GM23248 (cell line): Measurements from ENCODE around the gene SMG1. TPM values are rescaled to one million over a fixed set of nuclear protein-coding genes. Genes with fewer than 3 reads are reported as not detected.
A peak's percentile ranks its signal among the peaks of the same experiment; 100 is the strongest.

Experiments
- DNase-seq: peaks from one replicate; pipeline ENCODE4 v3.0.0-alpha.2; 2015
- H2AFZ ChIP-seq: fragments of 200-600 bp; sonication (generic); 2 replicates; pipeline ENCODE4 v1.6.1; 2016; ENCODE audit warnings: antibody characterized with exemption
- H3F3A ChIP-seq: fragments of 200-600 bp; sonication (generic); 2 replicates; pipeline ENCODE4 v1.6.1; 2016; ENCODE audit warnings: mild to moderate bottlenecking, antibody characterized with exemption, mixed run types; ENCODE audit not compliant: insufficient read depth
- H3K27ac ChIP-seq: fragments of 200-600 bp; sonication (generic); 2 replicates; pipeline ENCODE4 v1.5.1; 2016; ENCODE audit warnings: mild to moderate bottlenecking
- H3K27me3 ChIP-seq: fragments of 200-600 bp; sonication (generic); replicated peaks from 2 replicates; pipeline ENCODE4 v1.6.1; 2016; ENCODE audit warnings: mild to moderate bottlenecking; ENCODE audit not compliant: insufficient read depth
- H3K36me3 ChIP-seq: fragments of 200-600 bp; sonication (generic); 2 replicates; pipeline ENCODE4 v1.6.1; 2016; ENCODE audit warnings: low read depth, mild to moderate bottlenecking
- H3K4me1 ChIP-seq: fragments of 200-600 bp; sonication (generic); 2 replicates; pipeline ENCODE4 v1.6.1; 2016; ENCODE audit warnings: mild to moderate bottlenecking; ENCODE audit not compliant: insufficient read depth
- H3K4me2 ChIP-seq: fragments of 200-600 bp; sonication (generic); one replicate; pipeline ENCODE4 v1.6.1; 2016; ENCODE audit warnings: mild to moderate bottlenecking; ENCODE audit not compliant: unreplicated experiment
- H3K4me3 ChIP-seq: fragments of 200-600 bp; sonication (generic); 2 replicates; pipeline ENCODE4 v1.5.1; 2016; ENCODE audit warnings: mild to moderate bottlenecking
- H3K79me2 ChIP-seq: fragments of 200-600 bp; sonication (generic); 2 replicates; pipeline ENCODE4 v1.6.1; 2016; ENCODE audit warnings: mild to moderate bottlenecking; ENCODE audit not compliant: insufficient read depth
- H3K9ac ChIP-seq: fragments of 200-600 bp; sonication (generic); 2 replicates; pipeline ENCODE4 v1.6.1; 2016; ENCODE audit warnings: mild to moderate bottlenecking
- H3K9me2 ChIP-seq: fragments of 200-600 bp; sonication (generic); 2 replicates; pipeline ENCODE4 v1.6.1; 2016; ENCODE audit warnings: mixed run types, mild to moderate bottlenecking, moderate library complexity; ENCODE audit not compliant: insufficient read depth
- H3K9me3 ChIP-seq: fragments of 200-600 bp; sonication (generic); one replicate; pipeline ENCODE4 v1.6.1; 2017; ENCODE audit warnings: low read depth
- H4K20me1 ChIP-seq: fragments of 200-600 bp; sonication (generic); 2 replicates; pipeline ENCODE4 v1.6.0; 2016; ENCODE audit not compliant: insufficient read depth
- EZH2 ChIP-seq: fragments of 200-600 bp; sonication (generic); IDR thresholded peaks from 2 replicates; pipeline ENCODE4 v1.6.1; 2018; ENCODE audit warnings: antibody characterized with exemption, mild to moderate bottlenecking; ENCODE audit not compliant: insufficient read depth, poor library complexity, severe bottlenecking
- EZH2phosphoT487 ChIP-seq: fragments of 200-600 bp; sonication (generic); IDR thresholded peaks from 2 replicates; pipeline ENCODE4 v1.6.1; 2018; ENCODE audit warnings: antibody characterized with exemption, moderate library complexity, mild to moderate bottlenecking, low read depth; ENCODE audit not compliant: insufficient read depth
- WGBS, 2 experiments: methylation state at CpG; one replicate each; pipeline ENCODE4 v1.1.6; 2015 to 2017; ENCODE audit warnings: low lambda C conversion rate in 2 of 2, low coverage in 1 of 2; ENCODE audit errors: missing lambda C conversion rate in 2 of 2; 5-methylcytosine and 5-hydroxymethylcytosine counted together
- in situ Hi-C: fragments of 300-500 bp; cut with MboI; formaldehyde crosslinking; loops from 2 replicates; pipeline ENCODE4 v1.15.0; 2020
- polyA plus RNA-seq: library from polyadenylated mRNA; unstranded; fragments of >200 nt; fragmentation: Nextera tagmentation; extraction: Ambion mirVana; gene quantifications from 2 replicates; pipeline ENCODE4 v1.2.1, GENCODE V29; 2016
- total RNA-seq: library from RNA; depleted of rRNA; stranded (reverse); fragments of >200 nt; shearing (Covaris generic); gene quantifications from 2 replicates; pipeline ENCODE4 v1.2.3, GENCODE V29; 2014

SMG1 gene
- total and polyA plus RNA-seq, 2 experiments from 2014 or later: 9.3 to 37.1 TPM

- peak within 1 kb of the TSS; percentile 97 for H3K4me2 ChIP-seq
- peaks cover 21% of the 10 kb centered on the region; the same call in 1 of the 2 replicates for H3K36me3 ChIP-seq
- no peaks in the 10 kb centered on the region for H3K9me2 ChIP-seq
- WGBS, 2 experiments: 1 to 2% methylated on average over 67 to 74 of the region's 77 CpGs
- H4K20me1 ChIP-seq: no peaks in the 10 kb centered on the region
- in situ Hi-C loops: loop anchor here (25.0 kb wide), 1 partner anchor 736 kb away; no protein-coding TSS in a partner anchor
- H3F3A ChIP-seq: peaks cover 38% of the 10 kb centered on the region
- H3K4me3 ChIP-seq: peak within 1 kb of the TSS; percentile 89
- peak within 1 kb of the TSS; percentile 90 for H3K27ac ChIP-seq
- TF ChIP-seq EZH2 (no peak), EZH2phosphoT487 (no peak)
- H3K9me3 ChIP-seq: no peaks in the 10 kb centered on the region
- H2AFZ ChIP-seq: peak within 1 kb of the TSS; percentile 89
- peak within 1 kb of the TSS; percentile 95 for H3K9ac ChIP-seq
- H3K4me1 ChIP-seq: peaks cover 38% of the 10 kb centered on the region
- peak; percentile 100 for DNase-seq
- H3K79me2 ChIP-seq: peaks cover 64% of the 10 kb centered on the region
- H3K27me3 ChIP-seq: no peaks in the 10 kb centered on the region
These were observed 124.8 kb downstream of the SMG1 start, which contains the start of gene ARL6IP1 for GRCh38 chr16:18801145-18801972. Gene ARL6IP1, minus strand, starts transcription at chr16:18801549. Its CDS starts 83 bp downstream, at chr16:18801466.

GRCh38 chr16:18800775-18801144, 125.4 kb downstream of the SMG1 start:
- Histone ChIP-seq H3K27ac (peak overlapping the region; percentile 85), H4K20me1 (no peaks in the 10 kb centered on the region), H3K9ac (peak overlapping the region; percentile 95), H3K4me2 (peak overlapping the region; percentile 92), H3K9me3 (no peaks in the 10 kb centered on the region), H3K4me3 (peak overlapping the region; percentile 89), H3K79me2 (peaks cover 64% of the 10 kb centered on the region), H3K9me2 (no peaks in the 10 kb centered on the region), H2AFZ (peak overlapping the region; percentile 51), H3K36me3 (peaks cover 21% of the 10 kb centered on the region; the same call in 1 of the 2 replicates), H3K27me3 (no peaks in the 10 kb centered on the region), H3F3A (peaks cover 32% of the 10 kb centered on the region), H3K4me1 (peaks cover 38% of the 10 kb centered on the region)
- TF ChIP-seq EZH2phosphoT487 (no peak), EZH2 (no peak)
- WGBS, 2 experiments: 1 to 4% methylated on average over 11 to 15 of the region's 15 CpGs
- in situ Hi-C loops: loop anchor here (25.0 kb wide), 1 partner anchor 737 kb away; no protein-coding TSS in a partner anchor
- peak; percentile 69 for DNase-seq

DNA sequence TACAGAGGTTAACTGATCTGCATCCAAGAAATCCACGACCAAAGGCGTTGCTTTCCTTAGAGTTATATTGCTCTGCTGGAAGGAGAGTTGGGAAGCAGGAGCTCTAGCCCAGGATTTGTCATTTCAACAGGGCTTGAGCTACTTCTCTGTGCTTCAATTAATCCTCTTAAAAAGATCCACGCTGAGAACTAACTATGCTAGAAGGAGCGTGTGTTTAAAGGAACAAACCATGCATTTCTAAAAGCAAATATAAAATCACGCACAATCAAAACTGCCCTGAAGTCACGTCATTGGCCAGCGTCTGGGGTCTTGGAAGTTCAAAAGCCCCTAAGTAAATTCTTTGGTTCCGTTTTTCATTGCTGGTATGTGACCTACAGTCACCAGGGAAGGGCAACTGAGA, 125.9 kb downstream of the SMG1 start:
- Histone ChIP-seq H3F3A (peaks cover 28% of the 10 kb centered on the region), H3K27me3 (no peaks in the 10 kb centered on the region), H2AFZ (peak overlapping the region; percentile 51), H4K20me1 (no peaks in the 10 kb centered on the region), H3K9me2 (no peaks in the 10 kb centered on the region), H3K27ac (peak overlapping the region; percentile 85), H3K9ac (peak overlapping the region; percentile 95), H3K4me3 (peak overlapping the region; percentile 89), H3K4me1 (peaks cover 37% of the 10 kb centered on the region), H3K9me3 (no peaks in the 10 kb centered on the region), H3K4me2 (peak overlapping the region; percentile 92), H3K36me3 (peaks cover 23% of the 10 kb centered on the region), H3K79me2 (peaks cover 68% of the 10 kb centered on the region)
- 0% methylated on average over 8 of the region's 8 CpGs for WGBS, 2 experiments
- TF ChIP-seq EZH2: no peak
- no peak for TF ChIP-seq EZH2phosphoT487
- DNase-seq: peak; percentile 48
- in situ Hi-C loops: loop anchor here (25.0 kb wide), 1 partner anchor 737 kb away; no protein-coding TSS in a partner anchor

DNA sequence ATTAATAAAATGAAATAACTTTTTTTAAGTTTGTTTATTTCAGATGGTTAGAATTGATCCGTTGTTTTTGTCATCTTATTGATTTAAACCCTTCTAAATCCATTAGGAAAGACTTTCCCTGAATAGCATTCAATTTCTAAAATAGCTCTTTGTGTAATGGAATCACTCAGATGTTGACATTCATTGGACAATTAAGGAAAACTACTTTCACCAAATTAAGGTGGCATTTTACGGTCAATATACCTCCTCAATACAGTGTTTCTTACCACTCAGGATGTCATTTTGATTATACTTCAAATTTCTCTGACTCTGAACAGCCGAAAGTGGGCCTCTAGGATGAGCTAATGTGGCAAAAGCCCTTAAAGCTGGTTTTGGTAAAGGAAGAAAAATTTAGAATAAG, 126.7 kb downstream of the SMG1 start:
- DNase-seq: no peak
- Histone ChIP-seq H3K36me3 (peaks cover 30% of the 10 kb centered on the region), H3K79me2 (peaks cover 75% of the 10 kb centered on the region), H4K20me1 (no peaks in the 10 kb centered on the region), H3K9ac (peak overlapping the region; percentile 95), H3K4me2 (peak overlapping the region; percentile 92), H3K27ac (no peak overlapping the region), H3K4me3 (peak overlapping the region; percentile 89), H3F3A (peaks cover 23% of the 10 kb centered on the region), H2AFZ (no peak overlapping the region), H3K9me2 (no peaks in the 10 kb centered on the region), H3K4me1 (peaks cover 29% of the 10 kb centered on the region), H3K27me3 (no peaks in the 10 kb centered on the region), H3K9me3 (no peaks in the 10 kb centered on the region)
- in situ Hi-C loops: no loop called here
- TF ChIP-seq EZH2 (no peak), EZH2phosphoT487 (no peak)
- WGBS, 2 experiments: 92 to 95% methylated on average over 3 of the region's 3 CpGs
